Bronchus fibroblast of lung (primary cell): ENCODE results near the gene CASP14. TPM values are rescaled to one million over a fixed set of nuclear protein-coding genes. Genes with fewer than 3 reads are reported as not detected.

Experiments
- total RNA-seq: library from RNA; depleted of rRNA; stranded (reverse); fragments of >200 nt; gene quantifications from 2 replicates; pipeline ENCODE4 v1.2.3, GENCODE V29; 2015

The CASP14 gene, protein sequence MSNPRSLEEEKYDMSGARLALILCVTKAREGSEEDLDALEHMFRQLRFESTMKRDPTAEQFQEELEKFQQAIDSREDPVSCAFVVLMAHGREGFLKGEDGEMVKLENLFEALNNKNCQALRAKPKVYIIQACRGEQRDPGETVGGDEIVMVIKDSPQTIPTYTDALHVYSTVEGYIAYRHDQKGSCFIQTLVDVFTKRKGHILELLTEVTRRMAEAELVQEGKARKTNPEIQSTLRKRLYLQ
- total RNA-seq, result not detected in 2 replicates

GRCh38 chr19:15048885-15049541 lies at the start of gene CASP14:
Gene CASP14, plus strand, starts transcription at chr19:15049480. Its CDS starts 2,772 bp downstream, at chr19:15052252.

GRCh38 chr19:15081911-15082310 lies 32.6 kb downstream of the CASP14 start, which contains the start of gene OR1I1:
Gene OR1I1, plus strand, starts transcription at chr19:15082211. Its CDS starts 4,855 bp downstream, at chr19:15087066.

GRCh38 chr19:15107061-15108010 lies 58.1 kb downstream of the CASP14 start, which contains the start of gene SYDE1:
Gene SYDE1, plus strand, starts transcription at chr19:15107401. Its CDS starts 33 bp downstream, at chr19:15107434.

Other genes with a start within 250 kb of the CASP14 start
- gene OR7A5, start 214.3 kb upstream of the CASP14 start, total RNA-seq, result not detected in 2 replicates
- not detected in 2 replicates for gene OR7C1, start 214.3 kb upstream of the CASP14 start, total RNA-seq
- not detected in 2 replicates for gene OR7A10, start 200.6 kb upstream of the CASP14 start, total RNA-seq
- gene OR7A17, start 163.3 kb upstream of the CASP14 start, total RNA-seq, result not detected in 2 replicates
- not detected in 2 replicates for gene OR7C2, start 108.0 kb upstream of the CASP14 start, total RNA-seq
- not detected in 2 replicates for gene SLC1A6, start 69.6 kb upstream of the CASP14 start, total RNA-seq
- not detected in 2 replicates for gene OR1I1, start 32.7 kb downstream of the CASP14 start, total RNA-seq
- gene SYDE1, start 57.9 kb downstream of the CASP14 start, total RNA-seq, result 56.2 and 60.7 TPM in 2 replicates
- gene NOTCH3, start 151.5 kb downstream of the CASP14 start, total RNA-seq, result 3.0 and 3.1 TPM in 2 replicates
- 0.30 and 0.50 TPM in 2 replicates for gene EPHX3, start 183.0 kb downstream of the CASP14 start, total RNA-seq